CD14-positive monocyte (primary cell): ENCODE data around the gene DAB2IP. TPM values are rescaled to one million over a fixed set of nuclear protein-coding genes. Genes with fewer than 3 reads are reported as not detected.

Experiments
- DNase-seq, 3 donors: peaks; one replicate each; pipeline ENCODE4 v3.0.0-alpha.2; 2011 to 2022
- H2AFZ ChIP-seq: 2 replicates; pipeline ENCODE4 v1.6.0; 2012; ENCODE audit warnings: mild to moderate bottlenecking, low read depth, low read length, inconsistent platforms; ENCODE audit not compliant: insufficient read depth, poor library complexity, severe bottlenecking
- H3K27ac ChIP-seq, 2 donors: 1 replicate in 1 of 2; 2 replicates in 1 of 2; pipeline ENCODE4 v1.5.1; 2012 to 2013; ENCODE audit warnings: low read length in 2 of 2, control low read depth in 1 of 2, inconsistent platforms in 1 of 2, low read depth in 1 of 2, mild to moderate bottlenecking in 1 of 2
- H3K27me3 ChIP-seq, 2 donors: one replicate each; pipeline versions ENCODE4 v1.6.0 to v1.6.1; 2011 to 2013; ENCODE audit warnings: low read length in 2 of 2; ENCODE audit not compliant: control insufficient read depth in 2 of 2, insufficient read depth in 2 of 2
- H3K36me3 ChIP-seq, 2 donors: replicated peaks in 1 of 2; 1 replicate in 1 of 2; 2 replicates in 1 of 2; pipeline versions ENCODE4 v1.5.1 to v1.6.1; 2012 to 2013; ENCODE audit warnings: low read length in 2 of 2, control low read depth in 1 of 2, inconsistent platforms in 1 of 2, mild to moderate bottlenecking in 1 of 2; ENCODE audit not compliant: insufficient read depth in 2 of 2, control insufficient read depth in 1 of 2
- H3K4me1 ChIP-seq, 2 donors: 1 replicate in 1 of 2; 2 replicates in 1 of 2; pipeline versions ENCODE4 v1.5.1 to v1.6.1; 2012 to 2013; ENCODE audit warnings: low read length in 2 of 2, control low read depth in 1 of 2, inconsistent platforms in 1 of 2, mild to moderate bottlenecking in 1 of 2, moderate library complexity in 1 of 2; ENCODE audit not compliant: insufficient read depth in 2 of 2, control insufficient read depth in 1 of 2
- H3K4me2 ChIP-seq: replicated peaks from 2 replicates; pipeline ENCODE3; 2012; ENCODE audit warnings: low read length, moderate library complexity, mild to moderate bottlenecking; ENCODE audit not compliant: poor library complexity, severe bottlenecking; ENCODE audit errors: extremely low read depth
- H3K4me3 ChIP-seq, 3 experiments: fragments of 200-600 bp in 1 of 3; sonication (generic) in 1 of 3; replicated peaks in 1 of 3; 1 replicate in 2 of 3; 2 replicates in 1 of 3; pipeline ENCODE4 v1.5.1; 2011 to 2013; ENCODE audit warnings: low read length in 3 of 3, mild to moderate bottlenecking in 3 of 3, control low read depth in 2 of 3, low read depth in 2 of 3, inconsistent platforms in 1 of 3, moderate library complexity in 1 of 3
- H3K79me2 ChIP-seq: 2 replicates; pipeline ENCODE4 v1.6.0; 2012; ENCODE audit warnings: mild to moderate bottlenecking, control low read depth, inconsistent platforms, low read length, moderate library complexity; ENCODE audit not compliant: insufficient read depth
- H3K9ac ChIP-seq: 2 replicates; pipeline ENCODE4 v1.6.0; 2017; ENCODE audit warnings: low read length, mild to moderate bottlenecking; ENCODE audit not compliant: insufficient read depth, poor library complexity, severe bottlenecking
- H3K9me3 ChIP-seq, 2 donors: replicated peaks in 1 of 2; 1 replicate in 1 of 2; 2 replicates in 1 of 2; pipeline versions ENCODE4 v1.5.1 to v1.6.1; 2012 to 2013; ENCODE audit warnings: low read length in 2 of 2, control low read depth in 1 of 2; ENCODE audit not compliant: control insufficient read depth in 1 of 2, insufficient read depth in 1 of 2
- H4K20me1 ChIP-seq: 2 replicates; pipeline ENCODE4 v1.6.0; 2012; ENCODE audit warnings: mild to moderate bottlenecking, low read length, control low read depth, moderate library complexity; ENCODE audit not compliant: insufficient read depth
- H3K27ac Mint-ChIP-seq, 7 donors: one replicate each; pipeline ENCODE4 v1.8.0; 2020; ENCODE audit warnings: mild to moderate bottlenecking in 7 of 7, mixed read lengths in 7 of 7, moderate library complexity in 6 of 7, inconsistent platforms in 2 of 7
- H3K27me3 Mint-ChIP-seq, 3 donors: one replicate each; pipeline ENCODE4 v1.8.0; 2021 to 2022; ENCODE audit warnings: low read depth in 3 of 3, mild to moderate bottlenecking in 3 of 3, mixed read lengths in 3 of 3, moderate library complexity in 3 of 3, inconsistent platforms in 1 of 3
- H3K36me3 Mint-ChIP-seq, 2 donors: one replicate each; pipeline ENCODE4 v1.8.0; 2020; ENCODE audit warnings: mixed read lengths in 2 of 2, inconsistent platforms in 1 of 2, mild to moderate bottlenecking in 1 of 2
- H3K4me1 Mint-ChIP-seq: one replicate; pipeline ENCODE4 v1.8.0; 2020; ENCODE audit warnings: mild to moderate bottlenecking, mixed read lengths
- H3K4me3 Mint-ChIP-seq, 2 donors: one replicate each; pipeline ENCODE4 v1.8.0; 2020; ENCODE audit warnings: mild to moderate bottlenecking in 2 of 2, mixed read lengths in 2 of 2, moderate library complexity in 1 of 2
- H3K9me3 Mint-ChIP-seq, 7 donors: one replicate each; pipeline ENCODE4 v1.8.0; 2020 to 2022; ENCODE audit warnings: mixed read lengths in 7 of 7, mild to moderate bottlenecking in 6 of 7, moderate library complexity in 6 of 7, inconsistent platforms in 2 of 7
- WGBS: methylation state at CpG from one replicate; pipeline ENCODE4 v1.1.5; 2013; ENCODE audit warnings: missing lambda C conversion rate; ENCODE audit not compliant: insufficient coverage; 5-methylcytosine and 5-hydroxymethylcytosine counted together
- intact Hi-C, 2 donors: fragments of 100-400 bp; cut with micrococcal nuclease; formaldehyde crosslinking; loops; one replicate each; pipeline versions ENCODE4 v1.15.0 to v1.15.1; 2023
- polyA plus RNA-seq, 3 donors: library from polyadenylated mRNA; depleted of rRNA in 1 of 3; unstranded in 2 of 3; stranded (reverse) in 1 of 3; fragments of 300-500 nt in 2 of 3; fragments of >200 nt in 1 of 3; fragmentation: Illumina TruSeq in 2 of 3; gene quantifications; 1 replicate in 2 of 3; 2 replicates in 1 of 3; pipeline ENCODE4 v1.2.3, GENCODE V29; 2012 to 2021
- TF ChIP-seq, protein P1 (sequence below): fragments of 200-600 bp; IDR thresholded peaks from one replicate; pipeline ENCODE4 v1.8.0; 2022; ENCODE audit warnings: antibody characterized with exemption, mild to moderate bottlenecking

DAB2IP gene
- polyA plus RNA-seq, 3 donors = 0.13 TPM; not detected in 2

DNA sequence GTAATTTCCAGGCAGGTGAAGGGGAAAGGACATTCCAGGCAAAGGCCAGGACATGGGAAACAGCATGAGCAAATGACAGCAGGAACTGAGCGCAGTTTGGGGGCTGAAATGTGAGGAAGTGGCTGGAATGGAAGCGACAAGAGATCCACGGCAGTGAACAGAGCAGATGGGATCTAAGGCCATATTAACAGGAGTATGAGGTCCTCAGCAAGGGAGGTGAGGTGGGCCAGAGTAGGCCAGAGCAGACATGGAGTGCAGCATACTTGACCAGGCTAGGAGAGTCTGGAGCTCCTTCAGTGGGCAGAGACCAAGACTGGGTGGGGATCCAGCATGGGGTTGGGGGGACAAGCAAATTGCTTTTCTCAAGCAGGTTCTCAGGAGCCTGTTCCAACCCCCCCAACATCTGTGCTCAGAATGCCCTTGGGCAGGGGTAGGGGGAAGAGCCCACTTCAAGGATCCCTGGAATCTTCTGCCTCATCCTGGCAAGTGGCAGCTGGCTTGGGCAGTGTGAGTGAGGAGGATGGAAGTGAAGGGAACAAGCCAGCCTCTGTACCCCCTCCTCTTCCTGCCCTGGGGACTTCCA is 34.5 kb downstream of the DAB2IP start:
- Histone ChIP-seq H3K4me3 (no peak overlapping the region), H3K4me1 (no peaks in the 10 kb centered on the region), H3K27me3 (peaks cover 0 to 7% of the 10 kb centered on the region in 2 donors), H3K4me2 (no peak overlapping the region), H4K20me1 (no peaks in the 10 kb centered on the region), H3K36me3 (no peaks in the 10 kb centered on the region), H3K9ac (no peak overlapping the region), H2AFZ (no peak overlapping the region), H3K79me2 (no peaks in the 10 kb centered on the region), H3K27ac (no peak overlapping the region), H3K9me3 (no peaks in the 10 kb centered on the region)
- WGBS = 97% methylated on average over 3 of the region's 3 CpGs
- intact Hi-C loops = loop anchor here (2.0 to 5.0 kb wide), 2 partner anchors 306 to 307 kb away; no protein-coding TSS in a partner anchor
- H3K27ac Mint-ChIP-seq = no peak overlapping the region
- H3K36me3 Mint-ChIP-seq = no peaks in the 10 kb centered on the region
- no peaks in the 10 kb centered on the region for H3K9me3 Mint-ChIP-seq
- DNase-seq = no peak
- H3K4me3 Mint-ChIP-seq = no peak overlapping the region
- TF ChIP-seq, protein P1, sequence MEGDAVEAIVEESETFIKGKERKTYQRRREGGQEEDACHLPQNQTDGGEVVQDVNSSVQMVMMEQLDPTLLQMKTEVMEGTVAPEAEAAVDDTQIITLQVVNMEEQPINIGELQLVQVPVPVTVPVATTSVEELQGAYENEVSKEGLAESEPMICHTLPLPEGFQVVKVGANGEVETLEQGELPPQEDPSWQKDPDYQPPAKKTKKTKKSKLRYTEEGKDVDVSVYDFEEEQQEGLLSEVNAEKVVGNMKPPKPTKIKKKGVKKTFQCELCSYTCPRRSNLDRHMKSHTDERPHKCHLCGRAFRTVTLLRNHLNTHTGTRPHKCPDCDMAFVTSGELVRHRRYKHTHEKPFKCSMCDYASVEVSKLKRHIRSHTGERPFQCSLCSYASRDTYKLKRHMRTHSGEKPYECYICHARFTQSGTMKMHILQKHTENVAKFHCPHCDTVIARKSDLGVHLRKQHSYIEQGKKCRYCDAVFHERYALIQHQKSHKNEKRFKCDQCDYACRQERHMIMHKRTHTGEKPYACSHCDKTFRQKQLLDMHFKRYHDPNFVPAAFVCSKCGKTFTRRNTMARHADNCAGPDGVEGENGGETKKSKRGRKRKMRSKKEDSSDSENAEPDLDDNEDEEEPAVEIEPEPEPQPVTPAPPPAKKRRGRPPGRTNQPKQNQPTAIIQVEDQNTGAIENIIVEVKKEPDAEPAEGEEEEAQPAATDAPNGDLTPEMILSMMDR = no peak
- peaks cover 10 to 43% (median 15%) of the 10 kb centered on the region in 3 donors for H3K27me3 Mint-ChIP-seq
- no peaks in the 10 kb centered on the region for H3K4me1 Mint-ChIP-seq

DNA sequence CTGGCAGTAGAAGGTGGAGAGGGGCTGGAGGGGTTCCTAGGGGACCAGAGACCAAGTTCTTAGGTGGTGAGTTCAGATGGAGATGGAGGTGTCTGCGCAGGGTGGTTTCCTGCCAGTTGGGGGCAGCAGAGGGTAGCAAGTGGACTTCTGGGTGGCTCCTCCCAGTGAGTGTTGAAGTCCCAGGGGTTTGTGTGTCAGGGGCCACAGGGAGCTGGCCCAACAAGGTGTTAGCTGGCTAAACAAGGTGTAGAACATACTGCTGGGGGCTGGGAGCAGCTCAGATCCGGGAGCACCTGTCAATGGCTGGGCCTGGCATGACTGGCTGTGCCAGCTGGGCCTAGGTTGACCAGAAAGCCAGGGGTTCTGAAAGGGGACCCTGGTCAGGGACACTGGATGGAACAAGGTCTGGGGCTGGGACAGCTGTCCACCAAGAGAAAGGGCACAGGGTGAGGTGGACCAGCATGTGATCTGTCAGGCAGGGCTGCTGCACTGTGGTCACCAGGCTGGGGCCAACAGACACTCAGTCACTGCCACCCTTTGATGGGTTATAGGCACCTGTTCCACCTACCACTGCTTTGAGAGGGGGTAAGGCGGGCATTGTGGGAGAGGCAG is 35.6 kb downstream of the DAB2IP start:
- Histone ChIP-seq H3K4me1 (no peaks in the 10 kb centered on the region), H4K20me1 (no peaks in the 10 kb centered on the region), H3K9me3 (no peaks in the 10 kb centered on the region), H3K36me3 (no peaks in the 10 kb centered on the region), H3K4me2 (no peak overlapping the region), H3K79me2 (no peaks in the 10 kb centered on the region), H2AFZ (no peak overlapping the region), H3K27me3 (peaks cover 0 to 7% of the 10 kb centered on the region in 2 donors), H3K27ac (no peak overlapping the region), H3K4me3 (no peak overlapping the region), H3K9ac (no peak overlapping the region)
- WGBS = 58% methylated on average over 2 of the region's 3 CpGs
- intact Hi-C loops = loop anchor here (2.0 to 5.0 kb wide), 2 partner anchors 305 to 306 kb away; no protein-coding TSS in a partner anchor
- DNase-seq = peak; percentile 18 to 48 (median 33)
- H3K27ac Mint-ChIP-seq = peak overlapping the region in 1 of 7 donors; percentile 6
- H3K4me1 Mint-ChIP-seq = no peaks in the 10 kb centered on the region
- H3K27me3 Mint-ChIP-seq = peaks cover 12 to 47% (median 21%) of the 10 kb centered on the region in 3 donors
- TF ChIP-seq, protein P1 = peak; percentile 82
- no peaks in the 10 kb centered on the region for H3K36me3 Mint-ChIP-seq
- H3K4me3 Mint-ChIP-seq = no peak overlapping the region
- no peaks in the 10 kb centered on the region for H3K9me3 Mint-ChIP-seq
